PC-9 (cell line): ENCODE data around the gene TMEM97.

ENCODE experiments used
- CTCF ChIP-seq: fragments of 200-600 bp; sonication (generic); conservative IDR thresholded peaks from 2 replicates; pipeline ENCODE4 v1.6.1; 2017; ENCODE audit warnings: mixed run types, antibody characterized with exemption, mild to moderate bottlenecking, moderate library complexity
- EZH2 ChIP-seq: fragments of 200-600 bp; sonication (generic); IDR thresholded peaks from 2 replicates; pipeline ENCODE4 v1.8.0; 2017; ENCODE audit warnings: antibody characterized with exemption, low read depth

DNA sequence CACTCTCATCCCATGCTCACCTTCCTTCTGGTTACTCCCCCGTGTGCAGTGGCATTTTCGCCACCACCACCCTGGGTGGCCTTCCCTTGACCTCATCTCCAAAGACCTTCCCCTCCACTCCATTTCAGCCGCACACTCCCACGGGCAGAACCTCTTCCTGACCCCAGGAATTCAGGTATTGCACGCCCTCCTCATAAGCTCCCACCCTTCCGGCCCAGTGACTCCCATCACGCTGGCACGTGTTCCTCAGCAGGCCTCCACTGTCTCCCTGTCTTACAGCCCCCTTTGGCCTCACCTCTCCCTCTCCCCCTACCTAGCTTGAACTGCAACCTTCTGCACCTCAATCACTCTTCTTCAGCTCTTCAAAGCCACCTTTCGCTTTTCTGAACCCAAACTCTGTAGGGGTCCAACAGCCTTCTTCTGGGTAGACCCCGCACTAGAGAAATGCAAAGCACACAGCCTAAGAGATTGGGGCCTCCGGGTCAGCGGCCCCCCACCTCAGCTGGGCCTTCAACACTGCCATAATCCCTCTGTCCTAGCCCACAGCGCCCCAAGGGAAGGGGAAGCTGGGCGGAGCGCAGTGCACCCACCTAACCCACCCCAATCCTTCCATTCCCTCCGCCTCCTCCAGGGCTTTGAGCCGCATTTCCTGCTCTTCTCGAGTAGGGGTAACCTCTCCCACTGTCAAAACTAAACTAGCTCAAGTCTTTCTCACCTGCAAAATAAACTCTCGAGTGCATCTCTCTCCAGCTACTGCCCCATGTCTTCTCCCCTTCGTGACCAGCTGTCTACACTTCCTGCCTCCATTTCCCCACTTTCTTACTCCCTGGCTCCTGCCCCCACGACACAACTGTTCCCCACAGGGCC lies 1.7 kb upstream of the TMEM97 start:
- TF ChIP-seq CTCF (no peak), EZH2 (no peak)
